Central memory CD8-positive, alpha-beta T cell (primary cell): ENCODE results near the gene PLA2G4F.

ENCODE experiments used
- ATAC-seq: fragments of 150-1000 bp; cut with Tn5 transposase; replicated peaks from 2 replicates; pipeline ENCODE4 v1.10.0; 2022; ENCODE audit warnings: mild to moderate bottlenecking, moderate FRiP score, moderate number of reproducible peaks; ENCODE audit not compliant: poor library complexity, severe bottlenecking; ENCODE audit errors: extremely low read depth
- DNase-seq, 2 donors: peaks; one replicate each; pipeline ENCODE4 v3.0.0; 2021; ENCODE audit warnings: low spot score in 2 of 2
- H3K27ac Mint-ChIP-seq: one replicate; pipeline ENCODE4 v1.8.0; 2022; ENCODE audit warnings: low read depth, mild to moderate bottlenecking, moderate library complexity, mixed read lengths
- H3K27me3 Mint-ChIP-seq: one replicate; pipeline ENCODE4 v1.8.0; 2022; ENCODE audit warnings: mixed read lengths
- H3K36me3 Mint-ChIP-seq: one replicate; pipeline ENCODE4 v1.8.0; 2022; ENCODE audit warnings: mild to moderate bottlenecking, moderate library complexity, mixed read lengths; ENCODE audit not compliant: insufficient read depth
- H3K4me1 Mint-ChIP-seq: one replicate; pipeline ENCODE4 v1.8.0; 2022; ENCODE audit warnings: mixed read lengths
- H3K4me3 Mint-ChIP-seq: one replicate; pipeline ENCODE4 v1.8.0; 2022; ENCODE audit warnings: mild to moderate bottlenecking, moderate library complexity, mixed read lengths
- H3K9me3 Mint-ChIP-seq: one replicate; pipeline ENCODE4 v1.8.0; 2022; ENCODE audit warnings: mixed read lengths

PLA2G4F gene

GRCh38 chr15:42158941-42159340 is 2.5 kb upstream of the PLA2G4F start:
- no peak overlapping the region for H3K27ac Mint-ChIP-seq
- DNase-seq = no peak
- peaks cover 22% of the 10 kb centered on the region for H3K36me3 Mint-ChIP-seq
- no peaks in the 10 kb centered on the region for H3K4me1 Mint-ChIP-seq
- H3K9me3 Mint-ChIP-seq = no peaks in the 10 kb centered on the region
- H3K27me3 Mint-ChIP-seq = no peaks in the 10 kb centered on the region
- H3K4me3 Mint-ChIP-seq = no peak overlapping the region
- ATAC-seq = no peak

GRCh38 chr15:42157981-42158765 is 1.7 kb upstream of the PLA2G4F start:
- Mint-ChIP-seq H3K27ac (no peak overlapping the region), H3K4me3 (no peak overlapping the region), H3K4me1 (no peaks in the 10 kb centered on the region), H3K9me3 (no peaks in the 10 kb centered on the region), H3K36me3 (peaks cover 17% of the 10 kb centered on the region), H3K27me3 (no peaks in the 10 kb centered on the region)
- no peak for ATAC-seq
- DNase-seq = no peak

- Mint-ChIP-seq H3K9me3 (no peaks in the 10 kb centered on the region), H3K4me3 (no peak overlapping the region), H3K4me1 (no peaks in the 10 kb centered on the region), H3K36me3 (peaks cover 15% of the 10 kb centered on the region), H3K27ac (no peak overlapping the region), H3K27me3 (no peaks in the 10 kb centered on the region)
- DNase-seq (no peak), ATAC-seq (no peak)
Observed at GRCh38 chr15:42157381-42157780, 945 bp upstream of the PLA2G4F start.

- no peak for ATAC-seq
Observed at GRCh38 chr15:42155546-42156242, 742 bp downstream of the PLA2G4F start.

GRCh38 chr15:42154956-42155355 is 1.5 kb downstream of the PLA2G4F start:
- no peaks in the 10 kb centered on the region for H3K4me1 Mint-ChIP-seq
- no peak overlapping the region for H3K27ac Mint-ChIP-seq
- no peaks in the 10 kb centered on the region for H3K27me3 Mint-ChIP-seq
- no peak for DNase-seq
- peaks cover 2% of the 10 kb centered on the region for H3K36me3 Mint-ChIP-seq
- no peak overlapping the region for H3K4me3 Mint-ChIP-seq
- H3K9me3 Mint-ChIP-seq = no peaks in the 10 kb centered on the region
- ATAC-seq = no peak

More at GRCh38 chr15:42155546-42156242, 742 bp downstream of the PLA2G4F start:
- Mint-ChIP-seq H3K27me3 (no peaks in the 10 kb centered on the region), H3K4me1 (no peaks in the 10 kb centered on the region), H3K4me3 (no peak overlapping the region), H3K27ac (no peak overlapping the region), H3K36me3 (peaks cover 3% of the 10 kb centered on the region), H3K9me3 (no peaks in the 10 kb centered on the region)
- no peak for DNase-seq

- ATAC-seq (no peak), DNase-seq (no peak)
- Mint-ChIP-seq H3K4me3 (no peak overlapping the region), H3K27me3 (no peaks in the 10 kb centered on the region), H3K4me1 (no peaks in the 10 kb centered on the region), H3K9me3 (no peaks in the 10 kb centered on the region), H3K27ac (no peak overlapping the region), H3K36me3 (no peaks in the 10 kb centered on the region)
Observed at GRCh38 chr15:42154212-42154941, 2.1 kb downstream of the PLA2G4F start.

- ATAC-seq (no peak), DNase-seq (no peak)
- Mint-ChIP-seq H3K27me3 (peaks cover under 1% of the 10 kb centered on the region), H3K36me3 (no peaks in the 10 kb centered on the region), H3K27ac (no peak overlapping the region), H3K9me3 (no peaks in the 10 kb centered on the region), H3K4me1 (no peaks in the 10 kb centered on the region), H3K4me3 (no peak overlapping the region)
Observed at GRCh38 chr15:42153874-42154211, 2.6 kb downstream of the PLA2G4F start.

GRCh38 chr15:42152921-42153698 is 3.3 kb downstream of the PLA2G4F start:
- H3K27ac Mint-ChIP-seq = no peak overlapping the region
- ATAC-seq (no peak), DNase-seq (no peak)
- H3K4me3 Mint-ChIP-seq = no peak overlapping the region
- no peaks in the 10 kb centered on the region for H3K4me1 Mint-ChIP-seq
- no peaks in the 10 kb centered on the region for H3K36me3 Mint-ChIP-seq
- no peaks in the 10 kb centered on the region for H3K9me3 Mint-ChIP-seq
- H3K27me3 Mint-ChIP-seq = peaks cover 8% of the 10 kb centered on the region

GRCh38 chr15:42152196-42152920 is 4.1 kb downstream of the PLA2G4F start:
- peaks cover 16% of the 10 kb centered on the region for H3K27me3 Mint-ChIP-seq
- no peaks in the 10 kb centered on the region for H3K4me1 Mint-ChIP-seq
- H3K4me3 Mint-ChIP-seq = no peak overlapping the region
- no peaks in the 10 kb centered on the region for H3K9me3 Mint-ChIP-seq
- ATAC-seq (no peak), DNase-seq (no peak)
- H3K36me3 Mint-ChIP-seq = no peaks in the 10 kb centered on the region
- no peak overlapping the region for H3K27ac Mint-ChIP-seq

- peaks cover 19% of the 10 kb centered on the region for H3K27me3 Mint-ChIP-seq
- H3K27ac Mint-ChIP-seq = no peak overlapping the region
- no peaks in the 10 kb centered on the region for H3K9me3 Mint-ChIP-seq
- DNase-seq = no peak
- no peaks in the 10 kb centered on the region for H3K36me3 Mint-ChIP-seq
- H3K4me3 Mint-ChIP-seq = no peak overlapping the region
- no peaks in the 10 kb centered on the region for H3K4me1 Mint-ChIP-seq
- ATAC-seq = no peak
Observed at GRCh38 chr15:42151736-42152135, 4.7 kb downstream of the PLA2G4F start.

GRCh38 chr15:42151141-42151561 is 5.3 kb downstream of the PLA2G4F start:
- H3K36me3 Mint-ChIP-seq = no peaks in the 10 kb centered on the region
- no peaks in the 10 kb centered on the region for H3K9me3 Mint-ChIP-seq
- H3K4me3 Mint-ChIP-seq = no peak overlapping the region
- H3K27me3 Mint-ChIP-seq = peaks cover 22% of the 10 kb centered on the region
- H3K27ac Mint-ChIP-seq = no peak overlapping the region
- DNase-seq (no peak), ATAC-seq (no peak)
- H3K4me1 Mint-ChIP-seq = no peaks in the 10 kb centered on the region
